Amygdala (tissue), 56 donors: ENCODE data around the gene NDE1.
A peak's percentile ranks its signal among the peaks of the same experiment; 100 is the strongest.
"Not testable (repeated sequence)": the region's sequence is repeated elsewhere in the genome, so short reads cannot be mapped to it uniquely, and the experiment has no call there.

Experiments used
- DNase-seq, 56 donors: peaks; one replicate each; lab custom pipeline; 2025; lab: John Stamatoyannopoulos, UW

NDE1 gene

DNA sequence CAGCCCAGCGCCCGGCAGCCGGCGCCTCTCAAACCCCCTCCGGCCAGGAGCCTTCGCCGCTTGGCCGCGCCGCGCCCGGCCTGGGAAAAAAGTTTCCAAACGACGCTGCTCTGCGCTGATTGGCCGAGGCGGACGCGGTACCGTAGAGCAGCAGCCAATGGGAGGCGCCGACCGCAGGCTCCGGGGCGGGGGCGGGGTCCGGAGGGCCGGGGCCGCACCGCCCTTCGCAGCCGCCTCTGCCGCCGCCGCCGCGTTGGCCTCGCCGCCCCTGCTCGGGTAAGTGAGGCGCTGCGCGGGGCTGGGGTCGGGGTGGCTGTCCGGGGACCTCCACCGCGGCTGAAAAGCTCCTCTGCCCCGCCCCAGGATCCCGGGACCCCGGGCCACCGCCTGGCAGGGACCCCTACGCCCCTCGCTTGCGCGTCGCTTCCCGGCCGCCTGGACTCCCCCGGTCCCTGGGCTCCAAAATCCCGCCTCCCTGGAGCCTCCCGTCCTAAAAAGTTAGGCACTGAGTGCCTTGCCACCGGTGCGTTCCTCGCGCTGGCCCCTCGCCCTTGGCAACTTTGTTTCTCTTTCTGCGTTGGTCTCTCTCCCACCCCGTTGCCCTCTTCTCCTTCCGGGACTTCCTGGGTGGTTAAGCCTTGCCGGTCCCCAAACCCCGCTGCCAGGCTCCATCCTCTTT lies at the start of gene NDE1:
NDE1 (plus strand) TSS at position 227 of the 679 bp plus-strand sequence. CDS start 14,534 bp downstream, outside the sequence.
- DNase-seq, result peak; percentile 39 to 94 (median 80)

DNA sequence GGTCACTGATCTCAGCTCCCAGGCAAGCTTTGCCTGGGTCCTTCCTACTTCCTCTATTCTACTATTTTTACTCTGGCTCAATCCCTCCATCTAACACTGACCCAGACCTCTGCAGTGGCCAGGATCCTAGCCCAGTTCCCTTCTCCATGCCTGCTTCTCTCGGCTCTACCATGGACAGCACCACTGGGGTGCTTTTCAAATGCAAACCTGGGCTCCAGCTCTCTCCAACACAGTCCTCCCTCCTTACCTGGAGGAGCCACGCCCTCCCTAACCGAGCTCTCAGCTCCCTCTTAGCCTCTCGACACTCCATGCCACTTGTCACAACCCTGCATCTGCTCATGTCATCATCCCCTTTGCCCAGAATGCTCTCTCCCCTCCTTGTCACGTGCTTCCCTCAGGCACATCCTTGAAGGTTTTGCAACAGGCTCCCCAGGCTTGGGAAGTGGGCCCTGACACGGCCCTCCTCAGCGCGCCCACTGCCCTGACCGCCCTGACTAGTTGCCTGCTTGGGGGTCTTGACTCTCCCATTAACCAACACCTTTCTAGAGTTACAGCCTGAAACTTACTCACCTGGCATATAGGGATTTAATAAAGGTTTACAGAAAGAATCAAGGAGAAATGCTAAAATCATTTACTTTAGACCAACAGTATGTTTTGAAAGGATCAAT lies 48.7 kb upstream of the NDE1 start:
- DNase-seq, result no peak

- DNase-seq, result no peak
These were observed 47.6 kb upstream of the NDE1 start for GRCh38 chr16:15602285-15603044.

GRCh38 chr16:15604460-15605440 lies 45.3 kb upstream of the NDE1 start:
- DNase-seq, result peak in 31 of 56 donors; percentile 4 to 55 (median 34)

DNA sequence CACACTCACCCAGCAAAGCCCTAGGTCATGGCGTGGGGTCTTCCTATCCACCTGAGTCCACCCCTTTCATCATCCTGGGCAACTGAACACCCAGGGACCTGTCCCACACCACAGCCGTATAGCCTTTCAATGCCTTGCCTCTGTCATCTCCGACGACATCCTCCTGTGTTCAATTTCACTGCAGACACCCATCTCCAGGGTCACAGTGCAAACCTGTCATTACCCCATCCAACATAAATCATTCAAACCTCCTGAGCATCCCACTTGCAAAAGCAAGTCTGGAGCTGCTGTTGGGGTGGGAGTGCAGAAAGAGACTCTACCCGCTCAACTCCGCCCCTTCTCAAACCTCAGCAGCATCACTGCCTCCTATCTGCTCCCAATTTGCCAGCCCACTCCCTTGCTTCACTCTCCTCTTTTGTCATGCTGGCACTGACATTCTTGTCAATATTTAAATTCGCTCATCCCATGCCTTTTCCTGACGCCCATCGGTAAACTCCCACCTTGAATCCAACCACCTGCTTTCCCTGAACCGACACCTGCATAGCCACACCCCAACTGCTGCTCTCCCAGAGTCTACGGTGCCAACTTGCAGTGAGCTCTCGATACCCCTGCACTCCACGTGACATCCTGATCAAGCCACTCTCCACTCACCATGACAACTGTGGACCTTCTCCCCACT lies 44.1 kb upstream of the NDE1 start:
- DNase-seq, result no peak

DNA sequence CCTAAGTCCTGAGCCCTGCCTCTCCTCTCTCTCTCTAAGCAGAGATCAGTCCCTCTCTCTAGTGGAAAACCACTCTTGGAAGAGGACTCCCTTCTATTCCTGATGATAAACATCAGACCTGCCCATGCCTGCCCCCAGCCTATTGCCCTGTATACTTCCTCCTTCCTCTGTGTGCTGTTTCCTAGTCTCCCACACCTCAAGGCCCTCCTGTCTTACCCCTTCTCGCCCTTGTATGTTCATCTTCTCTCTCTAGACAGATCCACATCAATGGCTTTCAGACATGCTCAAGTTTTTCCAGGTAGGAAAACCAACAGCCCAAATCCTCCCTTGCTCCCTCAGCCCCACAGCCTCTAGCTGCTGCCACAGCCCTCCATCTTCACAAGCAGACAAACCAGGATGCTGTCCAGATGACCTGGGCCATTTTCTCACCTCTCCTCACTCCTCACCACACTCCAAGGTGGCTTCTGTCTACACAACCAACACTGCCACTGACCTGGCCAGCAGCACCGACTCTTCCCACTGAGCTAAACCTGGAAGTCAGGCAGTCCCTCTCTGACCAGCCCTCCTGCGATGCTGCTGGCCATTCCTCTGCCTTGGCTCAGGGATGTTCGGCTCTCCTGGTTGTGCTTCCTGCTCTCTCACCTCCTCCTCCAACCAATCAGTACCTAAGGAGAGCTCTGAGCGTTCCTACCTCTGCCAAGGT lies 43.4 kb upstream of the NDE1 start:
- no peak for DNase-seq

GRCh38 chr16:15607221-15607699 lies 42.8 kb upstream of the NDE1 start:
- DNase-seq, result not testable (repeated sequence)

GRCh38 chr16:15607700-15608396 lies 42.2 kb upstream of the NDE1 start:
- DNase-seq, result no peak

- no peak for DNase-seq
These were observed 41.4 kb upstream of the NDE1 start for GRCh38 chr16:15608398-15609285.

DNA sequence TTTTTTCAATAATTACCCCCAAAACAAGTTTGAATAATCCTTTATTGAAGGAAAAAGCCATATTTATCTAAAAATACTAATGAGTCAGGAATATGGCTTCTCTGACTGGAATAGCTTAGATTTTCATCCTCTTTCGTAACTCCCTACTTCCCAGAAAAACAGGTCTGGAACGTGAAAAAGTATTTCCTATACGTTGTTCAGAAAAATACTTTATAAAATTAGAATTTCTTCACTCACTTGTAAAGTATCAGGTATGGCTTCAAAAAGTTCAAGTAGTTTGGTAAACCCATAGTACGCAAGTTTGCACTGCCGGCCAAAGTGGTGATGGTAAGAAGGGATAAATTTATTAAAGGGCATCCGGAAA lies 40.8 kb upstream of the NDE1 start:
- DNase-seq, result no peak

GRCh38 chr16:15610369-15610871 lies 39.6 kb upstream of the NDE1 start:
- no peak for DNase-seq

DNA sequence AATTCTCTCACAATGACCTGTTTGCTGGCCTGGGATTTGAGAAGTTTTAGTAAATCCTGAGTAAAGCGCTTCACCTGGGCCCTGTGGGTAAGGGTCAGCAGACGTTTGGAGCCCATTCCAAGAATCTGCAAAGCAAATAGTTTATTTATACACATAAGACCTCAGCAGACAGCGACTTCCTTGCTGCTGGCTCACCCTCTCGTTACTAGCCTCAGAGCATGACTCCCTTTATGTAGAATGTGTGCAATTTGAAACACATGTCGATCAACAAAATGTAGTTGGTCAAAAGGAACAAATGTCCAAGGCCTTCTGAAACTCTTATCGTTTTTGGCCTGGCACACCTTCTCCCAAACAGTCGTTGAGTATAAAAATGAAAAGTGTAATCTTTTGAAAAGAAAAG lies 38.4 kb upstream of the NDE1 start:
- no peak for DNase-seq

- no peak for DNase-seq
These were observed 36.4 kb upstream of the NDE1 start for GRCh38 chr16:15613676-15614075.

DNA sequence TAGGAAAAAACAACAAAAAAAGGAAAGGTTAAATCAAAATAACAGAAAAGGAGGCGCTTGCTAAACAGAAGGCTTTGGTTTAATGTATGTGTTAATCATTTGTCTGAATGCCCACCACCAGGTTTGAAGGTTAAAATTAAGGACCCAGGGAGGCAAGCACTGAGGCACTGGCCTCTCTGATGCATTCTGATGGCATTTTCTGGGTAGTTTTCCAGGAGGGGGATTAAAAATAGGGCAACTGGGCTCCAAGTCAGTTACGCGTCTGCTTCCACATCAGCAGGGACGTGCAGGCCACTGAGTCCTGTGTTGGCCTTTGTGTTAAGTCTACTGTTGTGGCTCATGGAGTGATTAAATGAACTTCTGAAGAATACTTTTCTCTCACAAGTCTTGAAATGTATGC lies 34.0 kb upstream of the NDE1 start:
- no peak for DNase-seq

DNA sequence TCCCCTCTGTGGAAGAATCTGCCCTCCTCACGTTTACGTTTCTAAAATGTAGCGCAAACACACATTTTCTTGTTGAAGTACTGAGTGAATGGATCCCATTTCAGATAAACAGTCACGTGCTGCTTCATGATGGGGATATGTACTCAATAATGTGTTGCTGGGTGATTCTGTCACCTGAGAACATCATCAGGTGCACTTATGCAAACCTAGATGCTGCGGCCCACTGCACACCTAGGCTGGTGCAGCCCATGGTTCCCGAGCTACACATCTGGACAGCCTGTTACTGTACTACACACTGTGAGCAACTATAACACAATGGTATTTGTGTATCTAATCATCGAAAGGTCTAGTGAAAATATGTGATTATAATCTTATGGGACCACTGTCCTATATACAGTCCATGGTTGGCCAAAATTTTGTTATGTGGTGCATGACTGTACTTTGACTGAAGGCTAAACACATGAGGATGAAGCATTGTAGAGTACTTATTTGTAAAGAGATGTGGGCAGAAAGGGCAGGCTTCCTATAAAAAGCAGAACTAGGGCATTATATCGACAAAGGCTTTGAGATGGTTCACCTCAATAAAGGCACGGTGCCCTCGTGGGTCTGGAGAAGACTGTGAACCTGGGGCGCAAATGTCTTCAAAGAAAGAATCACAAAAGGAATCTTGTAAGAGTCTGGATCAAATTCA lies 33.4 kb upstream of the NDE1 start:
- DNase-seq, result no peak

GRCh38 chr16:15617901-15618300 lies 32.1 kb upstream of the NDE1 start:
- DNase-seq, result no peak

DNA sequence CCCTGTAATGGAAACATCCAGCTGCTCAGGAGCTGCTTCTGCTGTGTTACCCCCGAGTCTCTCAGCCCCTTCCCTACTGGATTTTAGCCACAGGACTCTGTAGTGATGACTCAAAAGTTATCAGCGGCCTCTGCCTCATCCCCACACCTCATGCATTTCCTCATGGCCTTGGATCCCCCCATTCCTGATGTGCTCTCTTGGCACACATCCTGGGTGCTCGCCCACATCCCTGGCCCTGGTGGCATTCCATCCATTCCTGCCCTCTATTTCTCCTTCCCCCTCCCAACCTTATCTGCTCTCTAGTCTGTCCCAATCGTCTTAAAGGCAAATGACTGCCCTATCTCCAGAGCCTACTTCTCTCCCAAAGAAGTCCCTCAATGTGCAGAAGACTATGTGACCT lies 31.7 kb upstream of the NDE1 start:
- DNase-seq, result no peak
